NCI-H82 treated with DMSO at 0.1 percent for 48 hours (cell line): ENCODE measurements around the gene ENO2.
"Not testable (repeated sequence)": the region's sequence is repeated elsewhere in the genome, so short reads cannot be mapped to it uniquely, and the experiment has no call there.

Experiments used
- DNase-seq: peaks from one replicate; lab custom pipeline; 2025; ENCODE audit not compliant: unreplicated experiment; lab: John Stamatoyannopoulos, UW

Gene ENO2

DNA sequence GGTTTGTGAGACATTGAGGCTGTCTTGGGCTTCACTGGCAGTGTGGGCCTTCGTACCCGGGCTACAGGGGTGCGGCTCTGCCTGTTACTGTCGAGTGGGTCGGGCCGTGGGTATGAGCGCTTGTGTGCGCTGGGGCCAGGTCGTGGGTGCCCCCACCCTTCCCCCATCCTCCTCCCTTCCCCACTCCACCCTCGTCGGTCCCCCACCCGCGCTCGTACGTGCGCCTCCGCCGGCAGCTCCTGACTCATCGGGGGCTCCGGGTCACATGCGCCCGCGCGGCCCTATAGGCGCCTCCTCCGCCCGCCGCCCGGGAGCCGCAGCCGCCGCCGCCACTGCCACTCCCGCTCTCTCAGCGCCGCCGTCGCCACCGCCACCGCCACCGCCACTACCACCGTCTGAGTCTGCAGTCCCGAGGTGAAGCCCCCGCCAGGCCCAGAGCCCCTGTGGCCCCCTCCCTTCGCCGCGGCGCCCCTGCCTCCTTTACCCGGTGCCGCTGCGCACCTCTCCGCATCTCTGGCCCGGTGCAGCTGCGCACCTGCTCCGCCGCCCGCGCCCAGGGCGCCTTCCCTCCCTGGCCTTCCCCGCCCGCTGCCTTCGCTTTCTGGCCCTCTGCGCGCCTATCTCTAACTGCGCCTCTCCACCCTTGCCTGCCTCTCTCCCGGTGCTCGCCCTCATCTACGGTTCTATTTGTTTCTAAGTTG lies at the start of gene ENO2:
Gene ENO2, plus strand, starts transcription at position 335 of the 701 bp plus-strand sequence. CDS start 1,253 bp downstream, outside the sequence.
- DNase-seq: no peak

DNA sequence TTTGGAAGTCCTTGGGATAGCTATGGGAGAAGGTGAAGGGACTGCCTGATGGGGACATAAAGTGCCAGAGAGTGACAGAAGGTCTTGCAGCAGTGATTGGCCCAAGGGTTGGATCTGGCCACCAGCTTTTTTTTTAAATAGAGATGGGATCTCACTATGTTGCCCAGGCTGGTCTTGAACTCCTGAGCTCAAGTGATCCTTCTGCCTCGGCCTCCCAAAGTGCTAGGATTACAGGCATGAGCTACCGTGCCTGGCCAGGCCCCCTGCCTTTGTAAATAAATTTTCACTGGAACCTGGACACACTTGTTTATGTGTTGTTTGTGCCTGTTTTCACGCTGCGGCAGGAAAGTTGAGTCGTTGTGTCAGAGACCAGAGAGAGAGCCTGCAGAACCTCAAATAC lies 49.1 kb upstream of the ENO2 start:
- not testable (repeated sequence) for DNase-seq

DNA sequence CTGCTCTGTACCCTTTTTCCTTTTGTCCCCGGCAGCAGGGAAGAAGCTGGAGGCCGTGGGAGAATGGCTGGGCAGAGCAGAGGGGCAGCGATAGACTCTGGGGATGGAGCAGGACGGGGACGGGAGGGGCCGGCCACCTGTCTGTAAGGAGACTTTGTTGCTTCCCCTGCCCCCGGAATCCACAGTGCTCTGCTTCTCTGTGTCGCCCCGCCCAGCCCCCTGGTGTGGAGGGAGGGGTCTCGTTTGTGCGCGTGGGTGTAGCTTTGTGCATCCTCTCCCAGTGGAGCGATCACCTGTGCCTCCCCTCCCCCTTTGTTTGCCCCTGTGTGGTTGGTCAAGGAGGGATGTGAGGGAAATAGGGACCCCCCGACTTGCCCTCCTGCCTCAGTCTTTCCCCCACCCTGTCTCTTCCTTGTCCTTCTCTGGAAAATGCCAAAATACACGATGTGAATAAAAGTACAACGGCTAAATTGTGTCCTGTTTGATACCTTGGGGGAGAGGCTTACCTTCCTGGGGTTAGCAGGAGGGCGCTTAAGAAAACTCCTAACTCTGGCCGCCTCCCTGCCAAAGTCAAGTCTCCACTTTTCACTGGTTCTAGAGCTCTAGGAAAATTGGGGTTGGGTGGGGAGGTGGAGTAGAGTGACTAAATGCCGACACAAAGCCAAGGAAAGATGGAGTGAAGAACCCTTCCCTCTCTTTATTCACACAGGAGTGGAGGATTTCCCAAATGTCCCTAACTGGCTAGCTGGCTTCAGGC lies 48.0 kb upstream of the ENO2 start:
- no peak for DNase-seq

DNA sequence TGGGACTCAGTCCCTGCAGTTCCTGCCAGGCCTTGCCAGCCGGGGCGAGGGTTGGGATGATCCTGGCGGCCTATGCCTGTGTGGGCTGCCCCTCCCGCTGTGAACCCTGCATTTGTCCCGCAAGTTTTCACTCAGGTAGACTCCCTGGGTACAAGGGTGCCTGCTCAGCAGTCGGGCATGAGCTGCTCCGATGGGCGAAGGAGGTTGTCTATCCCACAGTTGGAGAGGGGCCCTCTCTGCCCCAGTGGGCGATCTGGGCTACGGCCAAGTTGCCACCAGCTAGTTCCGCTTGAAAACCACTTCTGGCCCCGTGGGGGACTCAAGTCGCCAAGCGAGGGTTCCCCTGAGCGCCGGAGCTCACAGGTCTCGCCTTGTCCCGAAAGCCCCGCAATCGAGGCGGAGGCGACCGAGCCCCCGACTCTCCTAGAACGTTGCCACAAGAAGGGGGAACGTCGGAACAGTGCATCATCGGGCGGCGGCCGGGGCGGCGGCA lies 47.4 kb upstream of the ENO2 start:
- DNase-seq: no peak

DNA sequence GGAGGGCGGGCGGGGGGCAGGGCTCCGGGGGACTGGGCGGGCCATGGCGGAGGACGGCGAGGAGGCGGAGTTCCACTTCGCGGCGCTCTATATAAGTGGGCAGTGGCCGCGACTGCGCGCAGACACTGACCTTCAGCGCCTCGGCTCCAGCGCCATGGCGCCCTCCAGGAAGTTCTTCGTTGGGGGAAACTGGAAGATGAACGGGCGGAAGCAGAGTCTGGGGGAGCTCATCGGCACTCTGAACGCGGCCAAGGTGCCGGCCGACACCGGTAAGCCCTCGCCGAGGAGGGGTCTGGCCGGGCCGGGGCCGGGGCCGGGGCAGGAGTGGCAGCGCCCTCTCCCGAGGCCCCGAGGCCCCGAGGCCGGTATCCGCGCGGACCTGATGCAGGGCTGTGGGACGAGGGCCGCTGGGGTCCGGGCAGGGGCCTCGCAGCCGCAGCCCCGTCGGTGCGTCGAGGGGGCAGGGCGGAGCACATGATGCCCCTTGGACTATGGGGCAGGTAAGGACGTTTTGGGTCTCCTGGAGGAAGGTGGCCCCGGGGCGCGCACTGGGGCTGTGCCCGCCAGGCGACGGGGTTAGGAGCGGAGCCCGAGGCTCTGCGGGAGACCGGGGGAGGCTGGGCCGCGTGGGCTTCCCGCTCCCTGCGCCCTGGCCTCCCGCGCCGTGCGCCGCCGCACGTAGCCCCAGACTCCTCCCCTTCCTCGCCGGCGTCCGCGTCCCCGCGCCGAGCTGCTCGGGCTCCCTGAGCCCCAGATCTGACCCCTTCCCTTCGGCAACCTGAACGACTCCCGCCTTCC lies 46.8 kb upstream of the ENO2 start, which contains the start of gene TPI1:
Gene TPI1, plus strand, starts transcription at position 119 of the 798 bp plus-strand sequence. Its CDS starts 36 bp downstream, at position 155.
- peak; percentile 77 for DNase-seq

DNA sequence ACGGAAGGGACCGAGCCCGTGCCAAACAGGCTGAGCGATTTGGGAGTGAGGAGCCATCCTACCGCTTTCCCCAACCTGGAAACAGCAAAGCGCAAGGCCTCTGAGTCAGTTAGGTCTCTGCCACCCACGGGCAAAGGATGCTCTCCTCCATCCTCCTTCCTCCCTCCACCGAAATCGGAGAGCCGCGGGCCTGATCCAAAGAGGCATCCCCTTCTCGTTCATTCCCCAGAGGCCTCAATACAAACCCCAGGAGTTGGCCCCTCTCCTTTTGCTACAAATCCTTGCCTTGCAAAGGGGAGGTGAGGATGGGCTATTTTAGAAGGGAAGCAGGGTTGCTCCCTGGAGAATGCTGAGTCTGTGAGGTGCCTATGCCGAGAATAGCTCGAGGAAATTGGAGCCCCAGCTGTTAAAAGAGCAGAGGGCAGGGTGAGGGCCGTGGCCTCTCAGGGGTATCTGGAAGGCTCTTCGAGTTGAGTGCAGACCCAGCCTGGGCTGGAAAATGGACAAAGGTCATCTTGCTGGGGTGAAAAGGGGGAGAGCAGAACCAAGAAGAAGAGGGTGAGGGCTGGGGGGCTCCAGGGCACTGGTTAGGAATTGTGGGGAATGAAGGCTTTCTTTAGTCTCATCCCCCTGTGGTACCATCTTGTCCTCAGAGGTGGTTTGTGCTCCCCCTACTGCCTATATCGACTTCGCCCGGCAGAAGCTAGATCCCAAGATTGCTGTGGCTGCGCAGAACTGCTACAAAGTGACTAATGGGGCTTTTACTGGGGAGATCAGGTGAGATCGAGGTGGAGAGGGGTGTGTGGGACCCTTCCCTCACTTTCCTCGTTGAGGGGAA lies 46.0 kb upstream of the ENO2 start:
- no peak for DNase-seq

DNA sequence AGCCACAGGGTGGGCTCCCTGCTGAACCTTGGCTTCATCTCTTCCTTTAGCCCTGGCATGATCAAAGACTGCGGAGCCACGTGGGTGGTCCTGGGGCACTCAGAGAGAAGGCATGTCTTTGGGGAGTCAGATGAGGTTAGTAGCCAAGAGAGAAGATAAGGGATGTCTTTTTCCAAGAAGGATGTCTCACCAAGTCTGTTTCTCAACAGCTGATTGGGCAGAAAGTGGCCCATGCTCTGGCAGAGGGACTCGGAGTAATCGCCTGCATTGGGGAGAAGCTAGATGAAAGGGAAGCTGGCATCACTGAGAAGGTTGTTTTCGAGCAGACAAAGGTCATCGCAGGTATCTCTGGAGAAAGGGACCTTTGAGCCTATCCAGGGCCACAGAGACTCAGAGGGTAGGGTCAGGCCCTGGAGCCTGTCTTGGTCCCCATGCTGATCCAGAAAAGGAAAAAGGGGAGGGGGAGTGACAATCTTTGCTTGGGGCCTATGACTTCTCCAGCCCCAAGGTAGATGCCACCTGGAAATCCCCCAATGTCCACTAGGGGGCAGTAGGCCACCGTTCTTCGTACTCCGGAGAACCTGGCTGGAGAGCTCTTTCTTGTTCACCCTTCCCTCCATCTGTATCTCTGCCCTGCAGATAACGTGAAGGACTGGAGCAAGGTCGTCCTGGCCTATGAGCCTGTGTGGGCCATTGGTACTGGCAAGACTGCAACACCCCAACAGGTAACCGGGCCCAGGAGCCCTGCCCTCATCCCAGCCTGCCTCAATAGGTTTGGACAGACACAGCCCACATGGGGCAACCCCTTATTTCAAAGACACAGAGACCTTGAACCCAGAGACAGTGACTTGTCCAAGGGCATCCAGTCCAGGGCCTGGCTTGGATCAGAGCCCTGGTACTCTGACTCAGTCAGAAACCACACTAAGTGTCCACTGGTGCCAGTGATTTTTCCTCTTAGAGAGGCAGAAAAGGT lies 45.0 kb upstream of the ENO2 start:
- peak; percentile 66 for DNase-seq

DNA sequence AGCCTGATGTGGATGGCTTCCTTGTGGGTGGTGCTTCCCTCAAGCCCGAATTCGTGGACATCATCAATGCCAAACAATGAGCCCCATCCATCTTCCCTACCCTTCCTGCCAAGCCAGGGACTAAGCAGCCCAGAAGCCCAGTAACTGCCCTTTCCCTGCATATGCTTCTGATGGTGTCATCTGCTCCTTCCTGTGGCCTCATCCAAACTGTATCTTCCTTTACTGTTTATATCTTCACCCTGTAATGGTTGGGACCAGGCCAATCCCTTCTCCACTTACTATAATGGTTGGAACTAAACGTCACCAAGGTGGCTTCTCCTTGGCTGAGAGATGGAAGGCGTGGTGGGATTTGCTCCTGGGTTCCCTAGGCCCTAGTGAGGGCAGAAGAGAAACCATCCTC lies 44.1 kb upstream of the ENO2 start:
- DNase-seq: not testable (repeated sequence)

DNA sequence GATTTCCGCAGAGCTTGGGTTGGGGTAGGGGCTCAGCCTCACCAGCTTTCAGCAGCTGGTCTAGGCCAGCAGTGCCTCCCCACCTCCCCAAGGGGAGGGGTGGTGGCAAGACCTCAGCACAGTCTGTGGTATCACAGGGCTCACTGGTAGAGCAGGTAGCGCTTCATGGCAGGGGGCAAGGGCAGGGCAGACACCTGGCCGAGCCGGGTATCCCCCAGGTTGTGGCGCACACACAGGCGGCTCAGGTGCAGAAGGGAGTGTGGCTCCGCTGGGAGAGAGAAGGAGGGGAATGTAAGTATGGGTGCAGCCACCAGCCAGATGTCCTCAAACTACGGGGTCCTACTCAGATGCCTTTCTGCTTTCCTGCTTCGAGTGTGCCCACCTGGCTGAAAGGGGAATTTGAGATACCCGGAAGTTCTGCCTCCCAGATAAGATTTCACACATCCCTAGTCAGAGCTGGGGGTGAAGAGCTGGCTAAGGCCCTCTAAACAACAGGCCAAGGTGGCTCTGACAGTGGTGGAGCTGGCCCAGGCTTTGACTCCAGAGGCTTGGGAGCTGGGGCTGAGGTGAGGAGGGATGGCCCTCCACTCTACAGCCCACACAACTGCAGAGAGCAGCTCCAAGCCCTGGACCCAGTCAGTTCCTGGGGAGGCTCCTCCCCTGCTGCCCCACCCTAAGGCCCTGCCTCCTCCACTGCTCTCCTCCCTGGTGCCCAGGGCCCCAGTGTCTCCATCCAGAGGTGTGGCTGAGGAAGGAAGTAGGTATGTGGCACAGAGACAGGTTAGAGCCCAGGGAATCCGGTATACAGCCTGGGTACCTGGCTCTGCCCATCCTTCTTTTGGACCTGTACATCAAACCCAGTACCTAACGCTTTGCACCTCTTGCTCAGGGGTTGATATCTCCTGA lies 43.1 kb upstream of the ENO2 start:
- no peak for DNase-seq

DNA sequence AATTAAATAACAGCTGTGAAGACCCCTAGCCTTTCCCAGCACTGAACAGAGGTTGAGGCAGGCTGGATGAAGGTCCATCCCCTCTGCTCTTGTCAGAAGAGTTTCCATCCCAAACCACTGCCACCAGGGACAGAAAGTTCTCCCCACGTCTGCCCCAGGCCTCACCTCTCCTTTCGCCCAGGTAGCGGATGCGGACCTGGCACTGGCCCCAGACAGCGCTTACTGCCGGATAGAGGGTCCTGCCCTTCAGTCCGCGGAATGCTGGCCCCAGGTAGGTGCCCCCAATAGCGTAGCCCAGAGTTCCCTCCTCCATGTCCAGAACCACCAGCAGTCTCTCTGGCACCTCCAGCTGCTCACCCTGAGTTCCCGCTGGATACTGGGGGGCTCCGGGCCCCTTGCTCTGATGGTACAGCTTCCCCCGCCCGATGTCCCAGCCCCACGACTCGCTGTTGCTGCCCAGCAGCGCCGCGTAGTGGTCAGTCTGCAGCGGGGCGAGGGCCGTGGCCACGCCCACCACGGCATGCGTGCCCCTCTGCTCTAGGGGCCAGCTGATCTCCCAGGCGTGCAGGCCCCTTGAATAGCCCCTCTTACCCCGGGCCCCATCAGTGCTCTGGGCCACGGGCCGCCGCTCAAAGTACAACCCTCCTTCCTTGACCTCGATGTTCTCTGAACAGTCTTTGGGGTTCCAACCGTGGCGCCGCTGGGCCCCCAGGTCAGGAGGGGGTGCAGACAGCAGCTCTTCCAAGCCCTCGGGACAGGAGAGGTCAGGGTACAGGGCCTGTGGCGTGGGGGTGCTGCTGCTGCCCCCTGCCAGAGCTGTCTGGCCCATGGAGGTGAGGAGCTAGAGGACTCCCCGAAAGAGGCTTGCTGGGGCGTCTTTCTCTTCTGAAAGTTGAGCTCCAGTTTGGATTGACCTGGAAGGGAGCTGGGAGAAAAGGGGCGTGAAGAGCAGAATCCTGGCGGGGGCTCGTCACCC lies 42.0 kb upstream of the ENO2 start:
- DNase-seq: peak; percentile 52

DNA sequence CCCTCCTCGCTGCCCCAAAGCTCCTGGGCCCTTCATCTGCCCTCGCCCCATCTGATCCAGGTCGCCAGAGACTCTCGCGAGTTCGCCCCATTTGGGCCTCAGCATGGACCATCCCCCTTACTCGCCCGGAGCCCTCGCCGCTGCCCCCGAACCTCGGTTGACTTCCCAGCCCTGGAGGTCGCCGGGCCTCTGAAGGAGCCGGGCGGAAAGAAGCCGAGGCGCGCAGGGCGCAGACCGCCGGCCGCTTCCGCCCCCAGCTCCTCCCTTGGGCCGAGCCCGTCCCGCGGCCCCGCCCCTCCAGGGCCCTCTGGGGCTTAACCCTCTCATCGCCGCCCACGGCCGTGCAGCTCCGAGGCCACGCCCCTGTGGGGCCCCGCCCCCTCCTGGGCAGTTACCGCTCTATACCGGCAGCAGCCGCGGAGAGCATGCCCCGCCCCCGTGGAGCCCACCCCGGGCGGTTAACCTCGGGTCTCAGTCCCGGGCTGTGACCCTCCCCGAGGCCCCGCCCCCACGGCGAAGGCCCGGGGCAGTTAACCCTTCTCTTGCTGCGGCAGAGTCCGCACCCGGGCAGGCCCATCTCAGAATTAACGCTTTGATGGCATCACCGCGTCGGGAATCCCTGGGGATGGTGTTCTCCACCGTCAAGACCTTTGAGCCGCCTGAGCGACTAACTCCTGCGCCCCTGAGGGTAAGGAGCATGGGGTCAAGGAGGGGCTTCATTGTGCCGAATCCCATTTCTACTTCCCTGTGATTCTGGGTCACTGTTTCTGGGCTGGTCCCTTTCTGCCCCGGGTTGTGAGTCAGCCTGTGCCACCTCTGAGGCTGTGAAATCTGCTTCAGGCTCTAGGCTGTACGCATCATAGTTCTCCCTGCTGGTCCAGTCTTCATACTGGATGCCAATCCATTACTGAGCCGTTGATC lies 41.0 kb upstream of the ENO2 start, which contains the start of gene SPSB2:
Gene SPSB2, minus strand, starts transcription at position 210 of the 921 bp plus-strand sequence. CDS start 402 bp downstream, outside the sequence.
- DNase-seq: peak; percentile 90

DNA sequence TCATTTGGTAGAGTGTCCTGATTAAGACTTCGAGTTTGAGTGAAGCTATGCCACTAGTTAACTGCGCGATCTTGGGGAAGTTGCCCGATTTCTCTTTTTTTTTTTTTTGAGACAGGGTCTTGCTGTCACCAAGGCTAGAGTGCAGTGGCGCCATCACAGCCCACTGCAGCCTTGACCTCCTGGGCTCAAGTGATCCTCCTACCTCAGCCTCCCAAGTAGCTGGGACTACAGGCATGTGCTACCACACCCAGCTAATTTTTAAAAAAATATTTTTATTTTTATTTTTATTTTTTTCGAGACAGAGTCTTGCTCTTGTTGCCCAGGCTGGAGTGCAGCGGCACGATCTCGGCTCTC lies 40.4 kb upstream of the ENO2 start:
- not testable (repeated sequence) for DNase-seq

DNA sequence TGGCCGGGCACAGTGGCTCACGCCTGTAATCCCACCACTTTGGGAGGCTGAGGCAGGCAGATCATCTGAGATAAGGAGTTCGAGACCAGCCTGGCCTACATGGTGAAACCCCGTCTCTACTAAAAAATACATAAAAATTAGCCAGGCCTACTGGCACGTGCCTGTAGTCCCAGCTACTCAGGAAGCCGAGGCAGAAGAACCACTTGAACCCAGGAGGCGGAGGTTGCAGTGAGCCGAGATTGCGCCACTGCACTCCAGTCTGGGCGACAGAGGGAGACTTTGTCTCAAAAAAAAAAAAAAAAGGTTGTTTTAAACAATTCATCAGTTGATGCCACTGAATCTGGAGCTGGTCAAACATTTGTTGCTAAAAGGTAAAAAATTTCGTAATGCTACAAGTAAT lies 34.6 kb upstream of the ENO2 start:
- not testable (repeated sequence) for DNase-seq

DNA sequence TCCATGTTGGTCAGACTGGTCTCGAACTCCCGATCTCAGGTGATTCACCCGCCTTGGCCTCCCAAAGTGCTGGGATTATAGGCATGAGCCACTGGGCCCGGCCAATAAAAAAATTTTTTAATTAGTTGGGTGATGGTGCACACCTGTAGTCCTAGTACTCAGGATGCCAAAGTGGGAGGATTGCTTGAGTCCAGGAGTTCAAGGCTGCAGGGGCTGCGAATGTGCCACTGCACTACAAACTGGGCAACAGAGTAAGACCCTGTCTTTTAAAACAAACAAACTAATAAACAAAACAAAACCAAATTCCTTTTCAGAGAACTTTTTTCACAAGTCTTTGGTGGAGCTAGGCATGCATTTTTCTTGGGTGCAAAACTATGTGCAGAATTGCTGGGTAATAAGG lies 31.1 kb upstream of the ENO2 start:
- no peak for DNase-seq

DNA sequence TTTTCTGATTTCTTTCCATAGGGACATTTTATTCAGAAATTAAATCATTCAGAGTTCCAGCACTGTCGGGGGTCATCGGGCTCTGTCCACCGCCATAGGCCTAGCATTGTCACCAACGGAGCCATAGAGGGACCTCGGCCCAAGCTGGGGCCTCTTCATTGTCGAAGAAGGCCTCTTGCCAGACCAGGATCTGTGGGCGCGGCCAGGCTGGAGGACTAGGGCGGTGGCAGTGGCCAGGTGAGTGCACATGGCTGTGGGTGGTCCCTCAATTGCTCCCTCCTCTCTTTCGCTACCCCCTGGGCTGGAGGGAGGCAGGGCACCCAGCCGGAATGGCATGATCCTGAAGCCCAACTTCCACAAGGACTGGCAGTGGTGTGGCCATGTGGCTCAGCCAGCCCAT lies 30.7 kb upstream of the ENO2 start:
- no peak for DNase-seq

DNA sequence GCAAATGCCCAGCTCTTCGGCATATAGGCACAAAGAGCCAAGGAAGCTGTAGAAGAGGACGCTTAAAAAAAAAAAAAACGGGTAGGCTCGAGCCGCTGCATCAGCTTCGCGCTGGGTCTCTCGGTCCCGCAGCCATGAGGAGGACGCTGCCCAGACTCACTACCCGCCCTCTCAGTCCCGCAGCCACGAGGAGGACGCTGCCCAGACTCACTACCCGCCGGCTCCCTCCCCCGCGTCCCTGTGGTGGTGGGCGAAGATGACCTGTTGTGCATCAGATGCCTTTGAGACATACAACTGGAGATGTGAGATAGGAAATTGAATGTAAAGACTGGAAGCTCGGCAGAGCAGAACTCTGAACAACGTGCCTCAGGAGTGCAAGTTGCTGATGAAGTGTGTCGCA lies 29.8 kb upstream of the ENO2 start:
- no peak for DNase-seq
